SH-SY5Y (cell line): ENCODE measurements around the gene HMOX1.

ENCODE experiments used
- GATA2 ChIP-seq: IDR thresholded peaks from 2 replicates; pipeline ENCODE4 v1.6.1; 2011; ENCODE audit warnings: mild to moderate bottlenecking, low read depth, low read length
- GATA3 ChIP-seq: IDR thresholded peaks from 2 replicates; pipeline ENCODE4 v1.6.1; 2011; ENCODE audit warnings: low read depth, mild to moderate bottlenecking, low read length, moderate library complexity

Gene HMOX1

DNA sequence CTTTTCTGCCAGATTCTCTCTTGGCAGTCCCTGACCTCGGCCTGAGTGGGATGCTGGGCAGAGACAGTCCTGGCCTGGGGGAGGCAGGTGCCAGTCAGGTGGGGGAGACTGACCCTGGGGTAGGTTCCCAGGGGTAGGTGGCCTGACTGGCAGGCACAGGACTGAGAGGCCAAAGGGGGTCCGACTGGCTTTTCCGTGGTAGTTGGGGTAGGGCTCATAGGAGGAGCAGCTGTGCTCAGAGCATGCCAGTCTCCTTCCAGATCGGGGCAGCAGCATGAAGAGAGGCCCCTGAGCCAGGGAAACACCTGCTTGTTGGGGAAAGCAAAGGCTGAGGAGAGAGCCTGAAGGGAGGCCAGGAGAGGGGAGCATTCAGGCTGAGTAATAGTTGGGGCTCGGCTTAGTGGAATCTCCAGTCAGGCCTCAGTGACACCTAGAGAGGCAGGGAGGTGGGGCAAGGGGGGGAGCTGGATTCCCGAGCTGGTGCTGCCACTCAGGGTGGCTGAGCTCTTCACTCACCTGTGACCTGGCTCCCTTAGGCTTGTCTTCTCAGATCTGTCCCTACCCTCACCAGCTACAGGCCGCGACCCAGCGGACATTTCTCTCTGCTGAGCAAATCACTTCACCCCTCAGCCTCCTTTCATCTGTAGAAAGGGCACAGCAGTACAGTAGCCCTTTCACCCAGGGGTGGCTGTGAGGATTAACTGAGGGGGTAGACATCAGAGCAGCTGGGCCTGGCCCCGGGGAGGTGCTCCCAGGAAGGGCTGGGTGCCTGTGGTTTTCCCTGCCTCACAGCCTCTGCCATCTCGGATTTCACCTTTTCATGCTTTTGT, 45.3 kb downstream of the HMOX1 start:
- TF ChIP-seq GATA2 (no peak), GATA3 (no peak)

DNA sequence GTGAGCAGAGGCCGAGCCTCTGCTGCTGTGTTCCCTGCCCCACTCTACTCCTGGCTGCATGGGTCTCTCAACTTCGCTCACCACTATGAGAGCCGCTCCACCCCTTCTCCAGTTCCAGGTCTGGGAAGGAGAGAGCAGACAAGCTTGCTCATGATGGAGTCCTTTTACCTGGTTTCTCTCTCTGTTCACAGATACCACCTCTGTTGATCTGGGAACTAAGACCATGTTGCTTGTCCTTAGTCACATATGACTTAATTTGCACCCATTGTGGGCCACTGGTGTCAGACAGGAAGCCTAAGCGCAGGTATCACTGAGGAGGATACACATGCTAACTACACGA, 45.9 kb downstream of the HMOX1 start:
- TF ChIP-seq GATA3 = no peak
- TF ChIP-seq GATA2 = no peak

DNA sequence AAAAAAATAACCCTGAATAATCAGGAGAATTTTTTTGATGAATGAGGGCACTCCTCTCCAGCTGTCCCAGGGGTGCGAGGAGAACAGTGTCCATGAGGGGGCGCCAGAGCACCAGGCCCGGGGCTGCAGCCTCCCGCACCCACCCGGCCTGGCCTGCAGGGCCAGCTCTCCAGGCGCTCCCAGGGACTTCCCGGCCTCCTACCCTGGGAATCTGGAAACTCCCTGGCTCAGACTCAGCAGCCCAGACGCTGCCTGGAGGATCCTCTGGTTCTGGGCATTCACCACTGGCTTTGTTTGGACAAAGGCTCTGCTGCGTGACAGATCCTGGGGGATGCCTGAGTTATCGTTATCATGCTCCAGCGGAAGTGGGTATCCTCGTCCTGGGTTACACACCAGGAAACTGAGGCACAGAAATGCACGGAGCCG, 50.0 kb downstream of the HMOX1 start:
- TF ChIP-seq GATA3 = no peak
- no peak for TF ChIP-seq GATA2

DNA sequence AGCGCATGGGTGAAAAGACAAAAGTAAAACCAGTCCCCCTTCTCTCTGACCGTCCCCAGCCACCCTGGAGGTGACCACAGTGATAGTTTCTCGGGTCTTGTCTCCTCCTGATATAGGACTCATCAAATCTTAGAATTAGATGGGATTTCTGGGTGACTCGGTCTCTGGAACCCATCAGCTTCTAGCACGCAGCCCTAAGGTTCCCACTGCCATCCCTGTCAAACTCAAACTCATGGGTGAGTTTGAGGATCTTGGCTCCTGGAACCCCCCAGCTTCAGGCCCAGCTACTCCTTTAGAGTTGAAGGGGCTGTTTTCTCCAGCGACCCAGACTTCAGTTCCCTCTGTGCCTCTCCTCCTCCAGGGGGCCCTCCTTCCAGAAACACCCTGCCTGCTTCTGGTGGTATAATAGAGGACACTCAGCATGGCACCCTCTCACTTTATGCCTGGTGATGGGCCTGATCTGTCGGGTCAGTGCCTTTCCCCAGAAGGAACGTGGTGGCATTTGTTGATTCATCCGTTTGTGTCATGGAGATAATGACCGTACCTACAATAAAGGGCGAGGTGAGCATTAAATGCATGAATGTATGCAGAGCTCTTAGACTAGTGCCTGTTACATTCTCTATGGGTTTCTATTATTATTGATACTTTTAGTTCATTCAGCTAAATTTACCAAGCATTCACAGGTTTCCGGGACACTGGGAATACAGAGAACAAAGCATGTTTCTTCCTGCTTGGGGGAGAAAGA, 50.8 kb downstream of the HMOX1 start:
- TF ChIP-seq GATA2 (no peak), GATA3 (no peak)

DNA sequence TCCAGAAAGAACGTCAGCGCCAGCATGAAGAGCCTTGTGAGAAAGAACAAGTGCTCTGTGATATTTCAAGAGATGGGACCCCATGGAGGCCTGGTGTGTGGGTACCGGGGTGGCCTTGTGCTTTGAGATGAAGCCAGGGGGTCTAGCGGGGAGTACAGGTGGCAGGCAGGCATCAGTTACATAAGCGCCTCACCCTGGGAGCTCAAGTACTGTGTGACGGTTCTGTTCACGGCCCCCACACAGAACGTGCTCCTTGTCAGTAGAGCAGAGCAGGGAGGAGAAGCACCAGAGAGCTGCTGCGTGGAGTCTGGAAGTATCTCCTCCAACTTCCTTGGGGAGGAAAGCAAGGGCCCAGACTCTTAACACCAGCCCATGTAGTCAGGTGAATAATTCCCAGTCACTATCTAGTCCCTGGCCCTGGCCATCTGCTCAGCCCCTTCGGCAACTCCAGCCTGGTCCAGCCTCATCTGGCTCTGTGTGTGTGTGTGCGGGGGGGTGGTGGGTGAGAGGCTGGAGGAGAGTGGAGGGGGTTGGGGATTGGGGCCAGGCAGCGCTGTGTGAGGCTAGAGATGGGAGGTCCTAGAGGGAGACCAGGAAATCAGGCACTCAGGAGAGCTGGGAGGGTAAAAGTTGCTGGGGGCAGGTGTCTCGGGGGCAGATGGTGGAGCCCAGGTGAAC, 51.5 kb downstream of the HMOX1 start:
- TF ChIP-seq GATA3 = no peak
- TF ChIP-seq GATA2 = no peak

DNA sequence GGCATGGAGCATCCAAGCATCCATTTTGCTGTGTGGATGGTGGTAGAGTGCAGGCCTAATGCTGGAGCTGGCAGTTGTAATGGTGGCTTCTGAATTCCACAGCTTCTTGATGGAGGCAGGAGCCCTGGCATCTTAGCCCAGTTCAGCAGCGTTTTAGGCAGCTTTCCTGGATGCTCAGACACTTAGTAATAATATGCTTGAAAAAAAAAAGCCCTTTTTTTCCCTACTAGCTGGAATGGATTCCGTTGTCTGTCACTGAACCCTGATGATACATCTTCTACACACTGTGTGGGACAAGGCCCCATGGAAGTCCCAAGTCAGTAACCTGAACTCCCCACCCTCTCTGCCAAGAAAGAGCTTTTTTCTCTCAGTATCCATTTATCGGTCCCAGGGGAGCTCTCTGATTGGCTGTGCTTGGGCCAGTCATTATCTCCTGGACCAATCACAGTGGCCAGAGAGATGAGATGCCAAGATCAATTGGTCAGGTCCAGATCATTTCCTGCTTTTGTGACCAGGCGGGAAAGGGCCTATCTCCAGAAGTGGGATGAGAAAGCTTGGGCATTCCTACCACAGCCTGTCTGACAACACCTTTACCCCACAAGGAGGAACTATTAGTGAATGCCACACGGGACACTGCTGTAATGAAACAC, 53.3 kb downstream of the HMOX1 start:
- no peak for TF ChIP-seq GATA2
- TF ChIP-seq GATA3 = no peak

DNA sequence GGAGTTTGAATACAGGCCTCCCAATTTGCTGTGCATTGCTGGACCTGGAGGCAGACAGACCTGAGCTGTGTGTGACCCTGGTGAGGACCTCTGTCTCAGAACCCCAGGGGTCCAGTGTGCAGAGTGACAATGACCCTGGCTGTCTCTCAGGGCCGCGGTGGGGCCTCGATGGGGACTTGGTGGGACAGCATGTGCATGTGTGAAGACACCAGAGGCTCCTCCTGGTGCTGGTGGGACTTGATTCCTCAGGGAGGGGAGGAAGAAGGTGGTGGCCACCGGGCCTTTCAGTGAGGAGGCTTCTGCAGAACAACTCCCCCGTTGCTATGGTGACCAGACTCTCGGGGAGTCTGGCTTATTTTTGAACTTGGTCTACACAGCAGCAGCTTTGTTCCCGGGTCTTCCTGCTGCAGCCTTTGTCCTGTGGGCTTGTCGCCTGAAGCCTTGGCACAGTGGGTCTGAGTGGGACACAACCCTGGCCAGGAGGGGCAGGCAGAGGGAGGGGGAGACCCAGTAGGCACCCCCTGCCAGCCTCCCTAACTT, 54.4 kb downstream of the HMOX1 start:
- TF ChIP-seq GATA2 (no peak), GATA3 (no peak)

DNA sequence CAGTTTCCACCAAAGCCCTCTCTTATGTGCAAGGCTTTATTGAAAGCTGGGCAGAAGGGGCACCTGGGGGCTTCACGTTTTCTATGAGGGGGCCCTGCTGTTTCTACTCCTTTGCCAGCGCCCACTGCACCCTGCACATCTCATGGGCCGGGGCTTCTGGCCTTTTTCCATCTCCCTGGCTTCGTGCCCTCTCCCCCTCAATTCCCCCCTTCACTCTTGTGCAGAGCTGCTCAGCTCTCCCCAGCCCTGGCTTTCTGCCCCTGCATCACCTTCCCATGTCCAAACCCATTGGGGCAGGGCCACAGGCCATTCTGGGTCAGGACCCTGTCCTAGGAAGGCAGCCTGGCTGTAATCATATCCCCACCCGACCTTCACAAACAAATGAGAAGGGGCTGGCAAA, 55.5 kb downstream of the HMOX1 start:
- TF ChIP-seq GATA2 (no peak), GATA3 (no peak)

DNA sequence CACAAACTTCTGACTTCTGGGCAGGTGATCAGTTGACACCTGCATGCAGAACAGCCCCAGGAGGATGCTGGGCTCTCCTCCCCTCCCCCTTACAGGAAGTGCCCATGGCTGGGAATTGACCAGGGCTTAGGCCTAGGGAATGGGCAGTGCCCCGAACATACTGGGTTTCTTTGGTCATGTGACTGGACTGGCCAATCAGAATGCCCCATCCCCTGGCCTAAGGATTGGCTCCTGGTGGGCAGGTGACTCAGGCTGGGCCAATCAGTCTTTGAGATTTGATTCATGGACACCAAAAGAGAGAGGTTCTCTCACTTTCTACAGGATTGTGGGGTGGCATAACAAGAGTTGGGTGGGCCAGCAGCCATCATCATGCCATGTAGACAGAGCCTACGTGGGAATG, 56.2 kb downstream of the HMOX1 start:
- no peak for TF ChIP-seq GATA2
- no peak for TF ChIP-seq GATA3

DNA sequence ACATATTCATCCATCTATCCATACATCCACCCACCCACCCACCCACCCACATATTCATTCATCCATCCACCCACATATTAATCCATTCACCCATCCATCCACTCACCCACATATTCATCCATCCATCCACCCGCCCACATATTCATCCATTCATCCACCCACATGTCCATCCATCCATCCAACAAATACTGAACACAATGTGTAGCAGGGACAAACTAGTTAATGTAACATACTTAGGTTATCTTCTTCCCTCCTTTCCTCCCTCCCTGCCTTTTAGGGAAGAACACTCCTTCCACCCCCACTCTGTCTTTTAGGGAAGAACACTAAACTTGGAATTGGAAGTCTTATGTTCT, 58.4 kb downstream of the HMOX1 start:
- TF ChIP-seq GATA3 (no peak), GATA2 (no peak)

DNA sequence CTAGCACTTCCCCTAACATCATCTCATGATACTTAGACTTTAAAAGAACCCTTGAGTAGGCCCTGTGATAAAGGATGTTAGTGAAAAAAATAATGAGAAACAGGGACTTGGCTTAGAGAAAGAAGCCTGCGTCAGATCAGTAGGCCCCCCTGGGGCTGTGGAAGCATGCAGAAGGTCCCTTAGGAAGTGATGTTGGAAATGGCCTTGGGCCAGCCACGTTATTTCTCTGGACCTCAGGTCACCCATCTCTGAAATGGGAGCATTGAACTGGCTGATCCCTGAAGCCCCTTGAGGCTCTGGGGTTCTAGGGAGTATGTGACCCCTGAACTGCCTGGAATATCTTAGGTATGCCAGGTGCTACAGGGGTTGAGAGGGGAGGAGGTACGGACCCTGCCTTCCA, 59.2 kb downstream of the HMOX1 start:
- TF ChIP-seq GATA3 (no peak), GATA2 (no peak)

DNA sequence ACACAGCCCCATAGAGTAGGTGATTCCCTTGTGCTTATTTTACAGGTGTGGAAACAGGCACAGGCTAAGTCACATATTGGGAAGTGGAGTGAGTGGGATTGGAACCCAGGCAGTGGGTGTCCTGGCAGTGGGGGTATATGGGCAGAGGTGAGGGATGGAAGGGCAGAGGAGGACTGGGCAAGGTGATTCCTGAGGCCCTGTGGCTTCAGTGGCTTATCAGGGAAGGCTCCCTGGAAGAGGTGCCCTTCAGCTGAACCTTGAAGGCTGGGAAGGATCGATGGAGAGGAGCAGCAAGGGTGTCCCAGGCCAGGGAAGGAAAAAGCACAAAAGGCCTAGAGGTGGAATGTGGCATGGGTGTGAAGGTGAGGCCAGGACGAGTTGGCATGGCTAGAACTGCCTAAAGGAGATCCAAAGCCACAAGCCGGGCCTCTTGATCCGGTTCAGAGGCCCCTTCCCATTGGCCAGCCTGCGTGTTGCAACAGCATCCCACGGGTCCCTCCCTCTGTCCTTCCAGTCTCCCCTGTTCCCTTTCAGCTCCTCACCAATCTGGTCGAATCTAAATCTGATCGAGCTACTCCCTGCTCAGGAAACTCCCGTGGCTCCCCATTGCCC, 60.7 kb downstream of the HMOX1 start:
- no peak for TF ChIP-seq GATA2
- no peak for TF ChIP-seq GATA3

DNA sequence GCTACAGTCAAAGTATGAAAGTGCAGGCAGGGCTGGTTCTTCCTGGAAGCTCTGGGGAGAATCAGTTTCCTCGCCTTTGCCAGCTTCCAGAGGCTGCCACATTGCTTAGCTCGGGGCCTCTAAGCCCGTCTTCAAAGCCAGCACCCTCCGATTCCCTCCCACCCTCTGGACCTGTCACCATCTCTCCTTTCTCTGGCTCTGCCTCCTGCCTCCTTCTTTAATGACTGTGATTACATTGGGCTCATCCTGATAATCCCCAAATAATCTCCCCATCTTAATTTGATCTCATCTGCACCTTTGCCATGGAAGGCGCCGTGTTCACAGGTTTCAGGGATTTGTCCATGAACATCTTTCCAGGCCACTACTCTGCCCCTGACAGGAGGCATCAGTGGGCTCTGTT, 61.6 kb downstream of the HMOX1 start:
- TF ChIP-seq GATA3 = no peak
- no peak for TF ChIP-seq GATA2

DNA sequence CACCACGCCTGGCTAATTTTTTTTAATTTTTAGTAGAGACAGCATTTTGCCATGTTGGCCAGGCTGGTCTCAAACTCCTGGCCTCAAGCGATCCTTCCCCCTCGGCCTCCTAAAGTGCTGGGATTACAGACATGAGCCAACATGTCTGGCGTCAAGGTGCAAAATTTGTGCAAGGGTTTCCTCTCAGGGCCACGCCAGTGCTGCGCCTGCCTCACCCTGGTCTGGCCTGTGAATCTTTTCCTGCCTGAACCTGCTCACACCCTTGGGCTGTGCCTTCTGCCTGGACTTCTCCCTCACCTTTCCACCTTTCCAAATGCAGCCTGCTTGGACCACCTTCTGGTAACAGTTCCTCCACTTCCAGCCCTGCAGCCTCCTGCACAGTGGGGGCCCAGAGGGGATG, 62.4 kb downstream of the HMOX1 start:
- TF ChIP-seq GATA2 (no peak), GATA3 (no peak)
